Stimulated activated CD4-positive, alpha-beta T cell treated with anti-CD3 and anti-CD28 coated beads, Interleukin-4, amount 100 ng/mL, for 48 hours (primary cell): ENCODE results near the gene TRAPPC10.

Experiments
- DNase-seq, 2 donors: peaks; one replicate each; pipeline ENCODE4 v3.0.0-alpha.2; 2020; ENCODE audit warnings: low read depth in 2 of 2

The TRAPPC10 gene

GRCh38 chr21:44005071-44005470, 7.0 kb upstream of the TRAPPC10 start:
- no peak for DNase-seq

- no peak for DNase-seq
Observed at GRCh38 chr21:44005593-44005992, 6.5 kb upstream of the TRAPPC10 start.

- no peak for DNase-seq
Observed at GRCh38 chr21:44006017-44006619, 6.0 kb upstream of the TRAPPC10 start.

GRCh38 chr21:44006656-44007055, 5.5 kb upstream of the TRAPPC10 start:
- no peak for DNase-seq

- no peak for DNase-seq
Observed at GRCh38 chr21:44010429-44010828, 1.7 kb upstream of the TRAPPC10 start.

- no peak for DNase-seq
Observed at GRCh38 chr21:44011123-44011522, 986 bp upstream of the TRAPPC10 start.

- peak; percentile 79 to 82 for DNase-seq
Observed at GRCh38 chr21:44012474-44013379, 618 bp downstream of the TRAPPC10 start.

GRCh38 chr21:44013380-44014088, 1.4 kb downstream of the TRAPPC10 start:
- peak in 1 of 2 donors; percentile 32 for DNase-seq

- DNase-seq: no peak
Observed at GRCh38 chr21:44017601-44018000, 5.5 kb downstream of the TRAPPC10 start.

- DNase-seq: no peak
Observed at GRCh38 chr21:44018127-44018526, 6.0 kb downstream of the TRAPPC10 start.

GRCh38 chr21:44018813-44019567, 6.9 kb downstream of the TRAPPC10 start:
- no peak for DNase-seq

- DNase-seq: no peak
Observed at GRCh38 chr21:44019568-44019958, 7.5 kb downstream of the TRAPPC10 start.

GRCh38 chr21:44020551-44020950, 8.4 kb downstream of the TRAPPC10 start:
- no peak for DNase-seq

GRCh38 chr21:44021064-44021463, 9.0 kb downstream of the TRAPPC10 start:
- no peak for DNase-seq

GRCh38 chr21:44024257-44024656, 12.1 kb downstream of the TRAPPC10 start:
- DNase-seq: no peak

- DNase-seq: no peak
Observed at GRCh38 chr21:44024887-44025353, 12.8 kb downstream of the TRAPPC10 start.

GRCh38 chr21:44027607-44028286, 15.6 kb downstream of the TRAPPC10 start:
- DNase-seq: no peak

GRCh38 chr21:44028287-44028659, 16.2 kb downstream of the TRAPPC10 start:
- no peak for DNase-seq

GRCh38 chr21:44029460-44030087, 17.5 kb downstream of the TRAPPC10 start:
- DNase-seq: no peak

- no peak for DNase-seq
Observed at GRCh38 chr21:44035244-44035643, 23.1 kb downstream of the TRAPPC10 start.

GRCh38 chr21:44038063-44038462, 26.0 kb downstream of the TRAPPC10 start:
- no peak for DNase-seq
